Activated CD4-positive, alpha-beta T cell treated with anti-CD3 and anti-CD28 coated beads, Interleukin-2, amount 50 U/mL, for 48 hours (primary cell): Measurements from ENCODE around the gene DLX1.
"Not testable (repeated sequence)": the region's sequence is repeated elsewhere in the genome, so short reads cannot be mapped to it uniquely, and the experiment has no call there.

Source experiments
- DNase-seq, 2 experiments: peaks; one replicate each; pipeline ENCODE4 v3.0.0-alpha.2; 2020

DLX1 gene

DNA sequence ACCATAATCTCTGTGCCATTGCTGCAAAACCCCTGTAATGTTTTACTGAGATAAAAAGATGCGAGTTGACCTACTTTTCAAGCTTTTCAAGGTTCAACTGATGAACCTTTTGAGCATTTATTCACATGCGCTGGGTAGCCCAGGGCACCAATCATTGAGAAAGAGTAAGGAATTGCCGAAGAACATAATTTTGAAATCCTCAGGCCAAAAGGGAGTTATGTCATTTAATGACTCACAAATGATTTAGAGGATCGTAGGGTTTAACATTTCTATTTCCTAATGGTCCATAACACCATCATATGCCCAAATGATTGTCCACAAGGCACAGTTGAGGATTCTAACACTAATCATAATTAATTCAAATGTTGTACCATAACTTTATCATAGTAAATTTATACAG lies 20.2 kb upstream of the DLX1 start:
- no peak for DNase-seq

GRCh38 chr2:172066394-172066886 lies 18.9 kb upstream of the DLX1 start:
- DNase-seq = no peak

- DNase-seq = not testable (repeated sequence)
Measured at GRCh38 chr2:172067905-172068304, 17.4 kb upstream of the DLX1 start.

GRCh38 chr2:172070936-172071335 lies 14.4 kb upstream of the DLX1 start:
- no peak for DNase-seq

DNA sequence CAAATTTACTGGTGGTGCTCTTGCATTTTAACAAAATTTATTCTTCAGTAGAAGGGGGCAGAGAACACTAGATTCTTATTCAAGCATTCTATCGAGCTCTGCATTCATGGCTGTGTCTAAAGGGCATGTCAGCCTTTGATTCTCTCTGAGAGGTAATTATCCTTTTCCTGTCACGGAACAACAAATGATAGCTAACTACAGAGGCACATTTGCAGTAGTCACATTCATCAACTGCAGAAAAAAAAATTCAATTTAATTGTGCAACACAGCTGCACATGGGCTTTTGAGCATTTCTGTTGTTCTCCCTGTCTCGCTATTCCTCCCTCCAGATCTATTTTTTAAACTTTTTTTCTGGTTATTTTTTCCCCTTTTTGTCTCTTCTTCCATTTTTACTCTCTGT lies 13.0 kb upstream of the DLX1 start:
- DNase-seq = no peak

DNA sequence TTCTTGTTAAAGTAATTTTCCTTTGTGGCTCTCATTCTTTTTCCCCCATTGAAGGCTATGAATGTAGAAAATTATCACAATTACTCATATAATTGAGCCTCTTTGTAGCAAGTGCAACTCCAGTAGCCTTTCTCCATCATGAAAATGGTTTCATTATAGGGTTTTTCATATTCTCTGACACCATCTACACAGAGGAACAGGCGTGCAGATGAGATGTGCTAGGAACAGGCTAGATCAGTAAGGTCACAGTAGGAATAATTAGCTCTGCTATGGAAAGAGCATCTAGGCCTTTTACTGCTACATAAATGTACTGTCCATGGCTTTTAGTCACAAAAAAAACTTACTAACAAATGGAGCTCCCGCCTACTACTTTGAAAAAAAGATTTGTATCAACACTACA lies 12.6 kb upstream of the DLX1 start:
- DNase-seq = no peak

DNA sequence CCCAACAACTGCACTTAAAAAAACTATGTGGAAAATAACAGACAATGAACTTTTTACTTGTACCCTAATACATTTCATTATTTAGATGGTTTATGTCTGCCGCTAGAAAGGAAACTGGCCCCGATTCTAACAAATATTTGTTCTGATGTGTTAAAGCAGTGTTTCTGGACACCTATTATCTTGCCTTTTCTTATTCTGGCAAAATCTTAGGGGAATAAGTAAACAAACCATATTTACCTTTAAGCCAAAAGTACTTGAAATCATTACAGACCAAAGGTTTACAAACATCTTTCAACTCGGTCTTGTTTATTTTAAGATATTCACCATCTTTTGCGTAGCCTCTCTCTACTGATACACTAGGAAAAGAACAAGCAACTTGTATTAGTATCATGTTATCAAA lies 11.8 kb upstream of the DLX1 start:
- no peak for DNase-seq

- DNase-seq = no peak
Measured at GRCh38 chr2:172074254-172074653, 11.1 kb upstream of the DLX1 start.

GRCh38 chr2:172079416-172079815 lies 5.9 kb upstream of the DLX1 start:
- no peak for DNase-seq

DNA sequence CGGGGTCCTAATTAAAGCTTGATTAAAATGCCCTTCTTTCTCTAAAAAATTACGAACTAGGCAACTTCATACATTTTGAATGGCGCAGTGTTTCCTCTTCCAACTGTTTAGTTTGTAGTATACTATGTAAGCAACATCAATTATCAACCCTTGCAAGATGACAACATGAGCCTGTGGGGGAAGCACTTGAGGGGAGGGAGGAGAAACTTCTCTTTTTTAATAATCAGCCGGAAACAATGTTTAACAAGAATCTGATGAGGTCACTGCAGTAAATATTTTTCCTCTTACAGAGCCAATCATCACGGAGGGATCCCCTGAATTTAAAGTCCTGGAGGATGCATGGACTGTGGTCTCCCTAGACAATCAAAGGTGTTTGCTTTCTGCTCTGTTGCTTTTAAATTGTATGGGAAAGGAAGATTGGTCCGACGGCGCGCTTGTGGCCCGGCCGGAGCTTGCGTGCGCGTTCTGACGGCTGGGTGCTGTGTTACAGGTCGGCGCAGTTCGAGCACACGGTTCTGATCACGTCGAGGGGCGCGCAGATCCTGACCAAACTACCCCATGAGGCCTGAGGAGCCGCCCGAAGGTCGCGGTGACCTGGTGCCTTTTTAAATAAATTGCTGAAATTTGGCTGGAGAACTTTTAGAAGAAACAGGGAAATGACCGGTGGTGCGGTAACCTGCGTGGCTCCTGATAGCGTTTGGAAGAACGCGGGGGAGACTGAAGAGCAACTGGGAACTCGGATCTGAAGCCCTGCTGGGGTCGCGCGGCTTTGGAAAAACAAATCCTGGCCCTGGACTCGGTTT lies 5.3 kb upstream of the DLX1 start:
- DNase-seq = no peak

DNA sequence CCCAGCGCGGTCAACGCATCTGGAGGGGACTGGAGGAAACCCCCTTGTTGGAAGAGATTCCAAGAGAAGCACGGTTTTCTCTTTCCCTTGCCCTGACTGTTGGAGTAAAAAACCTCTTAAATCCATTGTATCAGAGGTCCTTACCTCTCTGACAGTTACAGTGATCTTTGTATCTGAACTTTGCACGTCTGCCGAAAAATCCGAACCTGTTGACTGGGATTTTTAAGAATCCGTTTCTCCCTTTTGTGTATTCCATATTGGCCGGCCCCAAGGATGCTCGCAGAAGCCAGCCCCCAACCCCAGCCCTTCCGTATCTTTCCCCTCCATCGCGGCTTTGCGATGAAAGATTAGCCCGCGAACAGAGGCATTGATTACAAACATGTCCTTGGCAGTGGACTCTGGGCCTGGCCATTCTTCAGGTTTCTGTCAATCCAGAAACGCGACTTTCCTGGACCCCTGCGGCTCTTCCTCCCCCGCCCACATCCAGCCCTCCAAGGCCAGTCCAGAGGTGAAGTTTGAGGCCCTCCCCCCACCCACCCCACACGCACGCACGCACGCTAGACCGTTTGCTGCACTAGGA lies 4.6 kb upstream of the DLX1 start:
- DNase-seq = no peak

- DNase-seq = no peak
Measured at GRCh38 chr2:172081221-172082022, 3.9 kb upstream of the DLX1 start.

DNA sequence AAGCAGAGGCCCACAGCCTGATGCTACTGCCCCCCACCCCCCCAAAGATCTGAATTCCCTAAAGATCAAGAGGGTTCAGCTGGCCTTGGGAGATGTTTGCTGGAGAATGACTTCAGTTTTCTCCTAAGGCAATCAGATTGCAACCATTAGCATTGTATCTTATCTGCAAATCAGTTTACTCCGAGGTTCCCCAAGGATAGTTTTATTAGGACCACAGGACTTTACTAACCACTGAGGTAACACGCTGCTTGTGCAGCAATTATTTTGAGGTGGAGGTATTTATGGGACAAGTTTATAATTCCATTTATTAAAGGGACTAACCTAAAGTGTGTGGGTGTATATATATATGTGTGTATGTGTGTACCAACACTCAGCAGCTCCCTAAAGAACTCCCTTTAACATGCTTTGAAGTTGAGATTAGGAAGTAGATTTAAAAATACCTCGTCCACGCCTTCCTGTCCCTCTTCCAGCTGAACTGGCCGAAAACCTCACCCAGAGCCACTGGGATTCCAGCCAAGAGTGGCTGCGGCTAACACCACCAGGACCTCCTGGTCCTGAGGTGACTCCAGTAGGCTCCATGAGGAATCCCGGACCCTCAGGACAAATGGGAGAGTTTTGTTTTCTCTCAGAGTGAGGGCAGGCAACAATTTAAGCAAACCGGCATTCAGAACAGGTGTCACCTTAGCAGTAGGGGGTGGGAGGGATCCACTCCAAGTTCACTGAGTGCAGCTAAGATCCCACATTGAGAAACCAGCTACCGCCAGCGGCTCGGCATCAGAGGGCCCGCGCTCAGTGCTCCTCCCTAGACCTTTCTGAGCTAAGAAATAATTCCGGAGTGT lies 3.0 kb upstream of the DLX1 start:
- DNase-seq = no peak

- peak in 1 of 2 experiments; percentile 3 for DNase-seq
Measured at GRCh38 chr2:172082944-172083627, 2.2 kb upstream of the DLX1 start.

- DNase-seq = no peak
Measured at GRCh38 chr2:172083628-172084394, 1.5 kb upstream of the DLX1 start.

- no peak for DNase-seq
Measured at GRCh38 chr2:172084395-172084644, 987 bp upstream of the DLX1 start.

- DNase-seq = peak; percentile 61 to 74
Measured at GRCh38 chr2:172084645-172085459, 455 bp upstream of the DLX1 start.

- DNase-seq = peak in 1 of 2 experiments; percentile 68
Measured at GRCh38 chr2:172086241-172087206, 1.2 kb downstream of the DLX1 start.

GRCh38 chr2:172087207-172087779 lies 2.0 kb downstream of the DLX1 start:
- no peak for DNase-seq
